Measurements from ENCODE around the gene ETNPPL. TPM values are rescaled to one million over a fixed set of nuclear protein-coding genes. Genes with fewer than 3 reads are reported as not detected.
A peak's percentile ranks its signal among the peaks of the same experiment; 100 is the strongest.

Gene ETNPPL
- total and polyA plus RNA-seq, 2 of the 13 experiments (the other 11 are each of a cell fraction or from before 2014, with no cell fraction given) = 1.4 to 6.0 TPM

- TF ChIP-seq, protein P1, sequence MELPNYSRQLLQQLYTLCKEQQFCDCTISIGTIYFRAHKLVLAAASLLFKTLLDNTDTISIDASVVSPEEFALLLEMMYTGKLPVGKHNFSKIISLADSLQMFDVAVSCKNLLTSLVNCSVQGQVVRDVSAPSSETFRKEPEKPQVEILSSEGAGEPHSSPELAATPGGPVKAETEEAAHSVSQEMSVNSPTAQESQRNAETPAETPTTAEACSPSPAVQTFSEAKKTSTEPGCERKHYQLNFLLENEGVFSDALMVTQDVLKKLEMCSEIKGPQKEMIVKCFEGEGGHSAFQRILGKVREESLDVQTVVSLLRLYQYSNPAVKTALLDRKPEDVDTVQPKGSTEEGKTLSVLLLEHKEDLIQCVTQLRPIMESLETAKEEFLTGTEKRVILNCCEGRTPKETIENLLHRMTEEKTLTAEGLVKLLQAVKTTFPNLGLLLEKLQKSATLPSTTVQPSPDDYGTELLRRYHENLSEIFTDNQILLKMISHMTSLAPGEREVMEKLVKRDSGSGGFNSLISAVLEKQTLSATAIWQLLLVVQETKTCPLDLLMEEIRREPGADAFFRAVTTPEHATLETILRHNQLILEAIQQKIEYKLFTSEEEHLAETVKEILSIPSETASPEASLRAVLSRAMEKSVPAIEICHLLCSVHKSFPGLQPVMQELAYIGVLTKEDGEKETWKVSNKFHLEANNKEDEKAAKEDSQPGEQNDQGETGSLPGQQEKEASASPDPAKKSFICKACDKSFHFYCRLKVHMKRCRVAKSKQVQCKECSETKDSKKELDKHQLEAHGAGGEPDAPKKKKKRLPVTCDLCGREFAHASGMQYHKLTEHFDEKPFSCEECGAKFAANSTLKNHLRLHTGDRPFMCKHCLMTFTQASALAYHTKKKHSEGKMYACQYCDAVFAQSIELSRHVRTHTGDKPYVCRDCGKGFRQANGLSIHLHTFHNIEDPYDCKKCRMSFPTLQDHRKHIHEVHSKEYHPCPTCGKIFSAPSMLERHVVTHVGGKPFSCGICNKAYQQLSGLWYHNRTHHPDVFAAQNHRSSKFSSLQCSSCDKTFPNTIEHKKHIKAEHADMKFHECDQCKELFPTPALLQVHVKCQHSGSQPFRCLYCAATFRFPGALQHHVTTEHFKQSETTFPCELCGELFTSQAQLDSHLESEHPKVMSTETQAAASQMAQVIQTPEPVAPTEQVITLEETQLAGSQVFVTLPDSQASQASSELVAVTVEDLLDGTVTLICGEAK (IDR thresholded peaks at IDR 0.05) = no peak
- TF ChIP-seq, protein P1 (CRISPR knock-in tag; IDR thresholded peaks at IDR 0.05) = peak; percentile 49; the same call in 1 of the 2 replicates
- peak; percentile 13; the same call in 1 of the 2 replicates for TF ChIP-seq ISL2 (CRISPR knock-in tag; IDR thresholded peaks at IDR 0.05)
- TF ChIP-seq KMT2A (CRISPR knock-in tag; IDR thresholded peaks at IDR 0.05) = peak; percentile 33; the same call in 1 of the 2 replicates
- 0 out of 4 replicates have a peak, but pooled peaks of 1 of the 2 experiments have one; percentile 17 for TF ChIP-seq NR2F1 (CRISPR knock-in tag; IDR thresholded peaks at IDR 0.05)
- TF ChIP-seq SCMH1 (CRISPR knock-in tag; IDR thresholded peaks at IDR 0.05; ENCODE audit: borderline replicate concordance) = no peak
- TF ChIP-seq, protein P2, sequence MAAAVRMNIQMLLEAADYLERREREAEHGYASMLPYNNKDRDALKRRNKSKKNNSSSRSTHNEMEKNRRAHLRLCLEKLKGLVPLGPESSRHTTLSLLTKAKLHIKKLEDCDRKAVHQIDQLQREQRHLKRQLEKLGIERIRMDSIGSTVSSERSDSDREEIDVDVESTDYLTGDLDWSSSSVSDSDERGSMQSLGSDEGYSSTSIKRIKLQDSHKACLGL (CRISPR knock-in tag; IDR thresholded peaks at IDR 0.05) = 0 out of 2 replicates have a peak, but pooled peaks have one; percentile 26
- no peak for TF ChIP-seq DR1 (CRISPR knock-in tag; IDR thresholded peaks at IDR 0.05)
- TF ChIP-seq SALL2 (CRISPR knock-in tag; IDR thresholded peaks at IDR 0.05) = no peak
- peak; percentile 97 for TF ChIP-seq ZNF512B (CRISPR knock-in tag; IDR thresholded peaks at IDR 0.05; ENCODE audit: borderline replicate concordance)
- 0 out of 2 replicates have a peak, but pooled peaks have one; percentile 35 for TF ChIP-seq SRY (CRISPR knock-in tag; IDR thresholded peaks at IDR 0.05)
- peak; percentile 76; the same call in 1 of the 2 replicates for TF ChIP-seq NR1H2 (CRISPR knock-in tag; IDR thresholded peaks at IDR 0.05; ENCODE audit: borderline replicate concordance, low read depth)
- 0 out of 2 replicates have a peak, but pooled peaks have one; percentile 16 for TF ChIP-seq SPEN (CRISPR knock-in tag; IDR thresholded peaks at IDR 0.05; ENCODE audit: low read depth)
- TF ChIP-seq ZNF451 (CRISPR knock-in tag; IDR thresholded peaks at IDR 0.05) = peak; percentile 70; the same call in 1 of the 2 replicates
- peak; percentile 8; the same call in 1 of the 2 replicates for TF ChIP-seq FOSL2 (CRISPR knock-in tag; IDR thresholded peaks at IDR 0.05)
- peak; percentile 12; the same call in 1 of the 2 replicates for TF ChIP-seq ATF3 (CRISPR knock-in tag; IDR thresholded peaks at IDR 0.05)
Measured at GRCh38 chr4:108762559-108763225, at the start of gene ETNPPL (continued).

Measured in HepG2 (cell line).